Central memory CD8-positive, alpha-beta T cell (primary cell): ENCODE measurements around the gene TSR1.
A peak's percentile ranks its signal among the peaks of the same experiment; 100 is the strongest.

ENCODE experiments used
- ATAC-seq: fragments of 150-1000 bp; cut with Tn5 transposase; replicated peaks from 2 replicates; pipeline ENCODE4 v1.10.0; 2022; ENCODE audit warnings: mild to moderate bottlenecking, moderate FRiP score, moderate number of reproducible peaks; ENCODE audit not compliant: poor library complexity, severe bottlenecking; ENCODE audit errors: extremely low read depth
- DNase-seq, 2 donors: peaks; one replicate each; pipeline ENCODE4 v3.0.0; 2021; ENCODE audit warnings: low spot score in 2 of 2
- H3K27ac Mint-ChIP-seq: one replicate; pipeline ENCODE4 v1.8.0; 2022; ENCODE audit warnings: low read depth, mild to moderate bottlenecking, moderate library complexity, mixed read lengths
- H3K27me3 Mint-ChIP-seq: one replicate; pipeline ENCODE4 v1.8.0; 2022; ENCODE audit warnings: mixed read lengths
- H3K36me3 Mint-ChIP-seq: one replicate; pipeline ENCODE4 v1.8.0; 2022; ENCODE audit warnings: mild to moderate bottlenecking, moderate library complexity, mixed read lengths; ENCODE audit not compliant: insufficient read depth
- H3K4me1 Mint-ChIP-seq: one replicate; pipeline ENCODE4 v1.8.0; 2022; ENCODE audit warnings: mixed read lengths
- H3K4me3 Mint-ChIP-seq: one replicate; pipeline ENCODE4 v1.8.0; 2022; ENCODE audit warnings: mild to moderate bottlenecking, moderate library complexity, mixed read lengths
- H3K9me3 Mint-ChIP-seq: one replicate; pipeline ENCODE4 v1.8.0; 2022; ENCODE audit warnings: mixed read lengths

Gene TSR1

DNA sequence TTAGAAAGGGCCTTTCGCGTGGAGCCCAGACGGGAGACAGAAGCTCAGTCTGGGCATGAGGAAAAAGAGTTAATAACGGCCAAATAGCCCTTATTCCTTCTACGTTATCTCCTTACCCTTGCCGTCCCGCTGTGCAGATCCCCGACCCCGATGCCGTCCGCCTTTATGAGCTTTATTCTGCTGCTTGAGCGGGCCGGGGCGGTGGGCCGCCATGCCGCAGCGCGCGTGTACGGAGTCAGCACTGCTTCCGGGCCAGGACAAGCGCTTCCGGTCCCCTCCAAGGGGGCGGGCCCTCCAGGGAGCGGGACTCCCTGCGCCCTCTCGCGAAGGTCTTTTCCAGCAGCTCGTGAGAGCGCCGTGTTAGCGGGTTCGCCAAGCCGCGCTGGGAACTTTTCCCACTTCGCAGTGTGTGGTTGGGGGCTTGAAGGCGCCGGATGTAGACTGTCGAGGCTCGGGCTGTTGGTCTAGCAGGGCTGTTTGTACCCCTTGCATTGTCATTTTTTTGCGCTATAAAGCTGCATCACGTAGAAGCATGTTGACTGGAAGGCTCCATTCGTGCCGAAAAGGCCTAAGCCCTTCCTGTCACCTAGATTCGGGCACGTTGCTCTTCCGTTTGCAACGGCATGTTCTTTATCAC, at the start of gene TSR1:
Gene TSR1 (minus strand): TSS at position 243 of the 637 bp plus-strand sequence. CDS start 30 bp downstream, at position 213.
- peak; percentile 70 to 77 for DNase-seq
- Mint-ChIP-seq H3K27ac (peak within 1 kb of the TSS; percentile 97), H3K4me1 (peaks cover 16% of the 10 kb centered on the region), H3K27me3 (no peaks in the 10 kb centered on the region), H3K36me3 (peaks cover 15% of the 10 kb centered on the region), H3K4me3 (peak within 1 kb of the TSS; percentile 98), H3K9me3 (no peaks in the 10 kb centered on the region)
- peak; percentile 85 for ATAC-seq

DNA sequence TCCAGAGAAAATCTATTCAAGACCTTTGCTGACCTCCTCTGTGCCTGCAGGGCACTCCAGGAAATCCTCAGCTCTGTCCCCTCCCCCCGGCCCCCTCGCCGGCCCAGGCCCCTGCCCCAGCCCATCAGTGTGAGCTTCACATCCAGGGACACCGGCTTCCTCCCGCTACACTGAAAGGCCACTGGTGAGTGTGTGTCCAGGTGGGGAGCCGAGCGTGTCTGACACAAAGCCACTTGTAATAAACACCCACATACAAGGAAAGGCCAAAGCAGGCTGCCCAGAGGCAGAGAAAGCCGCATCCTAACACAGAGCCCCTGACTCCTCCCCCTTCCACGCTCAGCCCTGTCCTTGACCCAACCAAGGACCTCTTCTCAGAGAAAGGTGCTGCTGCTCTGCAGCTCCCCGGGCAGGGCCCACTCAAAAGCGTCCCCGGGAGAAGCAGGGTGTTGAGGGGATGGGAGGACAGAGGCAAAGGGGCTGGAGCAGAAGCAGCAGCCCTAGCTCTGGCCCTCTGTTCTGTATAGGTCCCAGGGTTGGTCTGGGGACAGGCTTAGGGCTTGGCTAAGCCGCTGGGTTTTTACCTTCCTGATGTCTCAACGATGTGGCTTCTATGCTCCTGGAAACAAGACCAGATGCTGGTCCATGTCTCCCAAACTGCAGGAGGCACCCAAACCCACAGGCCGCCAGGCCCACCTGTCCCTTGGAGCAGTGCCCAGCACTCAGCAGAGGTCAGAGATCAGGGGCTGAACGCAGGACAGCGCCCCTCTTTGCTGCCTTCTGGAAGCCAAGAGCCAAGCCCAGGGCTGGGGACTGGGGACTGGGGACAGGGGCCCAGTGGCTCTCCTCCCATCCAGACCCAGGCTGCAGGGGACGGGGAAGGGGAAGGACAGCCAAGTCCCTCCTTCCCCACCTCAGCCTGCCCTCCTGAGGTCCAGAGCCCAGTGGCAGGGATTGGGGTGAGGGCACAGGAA, 49.3 kb upstream of the TSR1 start:
- Mint-ChIP-seq H3K4me3 (no peak overlapping the region), H3K9me3 (no peaks in the 10 kb centered on the region), H3K27me3 (no peaks in the 10 kb centered on the region), H3K36me3 (peaks cover 26% of the 10 kb centered on the region), H3K27ac (no peak overlapping the region), H3K4me1 (peaks cover 20% of the 10 kb centered on the region)
- DNase-seq: no peak
- ATAC-seq: no peak

DNA sequence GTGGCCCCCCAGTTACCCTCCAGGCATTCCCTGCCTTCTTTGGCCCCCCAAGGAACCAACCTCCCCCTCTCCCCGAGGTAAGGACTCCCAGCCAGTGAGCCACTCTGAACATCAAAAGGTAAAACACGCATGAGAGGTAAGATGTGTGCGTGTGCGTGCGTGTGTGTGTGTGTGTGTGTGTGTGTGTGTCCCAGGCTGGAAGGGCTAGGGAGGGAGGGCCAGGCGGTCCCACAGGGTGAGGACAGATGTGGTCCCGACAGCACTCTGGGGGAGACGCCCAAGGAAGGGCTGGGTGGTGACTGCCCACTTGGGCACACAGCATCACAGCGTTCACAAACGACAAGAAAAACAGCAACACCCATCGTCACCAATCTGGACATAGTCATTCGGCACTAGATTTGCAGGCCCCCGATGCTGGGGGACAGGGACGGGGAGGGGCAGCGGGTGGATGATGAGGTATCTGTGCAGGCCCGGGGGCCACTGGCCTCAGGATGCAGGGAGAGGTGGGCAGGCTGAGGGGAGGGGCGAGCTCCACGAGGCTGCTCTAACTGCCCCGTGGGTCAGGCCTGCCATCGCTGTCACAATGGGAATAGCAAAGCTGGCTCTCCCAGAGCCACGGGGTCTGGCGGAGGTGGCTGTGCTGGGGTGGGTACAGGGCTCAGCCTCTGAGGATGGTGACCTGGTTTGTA, 48.3 kb upstream of the TSR1 start:
- Mint-ChIP-seq H3K27ac (peak overlapping the region; percentile 76), H3K36me3 (peaks cover 23% of the 10 kb centered on the region), H3K4me1 (peaks cover 14% of the 10 kb centered on the region), H3K4me3 (no peak overlapping the region), H3K9me3 (no peaks in the 10 kb centered on the region), H3K27me3 (no peaks in the 10 kb centered on the region)
- ATAC-seq (no peak), DNase-seq (no peak)

DNA sequence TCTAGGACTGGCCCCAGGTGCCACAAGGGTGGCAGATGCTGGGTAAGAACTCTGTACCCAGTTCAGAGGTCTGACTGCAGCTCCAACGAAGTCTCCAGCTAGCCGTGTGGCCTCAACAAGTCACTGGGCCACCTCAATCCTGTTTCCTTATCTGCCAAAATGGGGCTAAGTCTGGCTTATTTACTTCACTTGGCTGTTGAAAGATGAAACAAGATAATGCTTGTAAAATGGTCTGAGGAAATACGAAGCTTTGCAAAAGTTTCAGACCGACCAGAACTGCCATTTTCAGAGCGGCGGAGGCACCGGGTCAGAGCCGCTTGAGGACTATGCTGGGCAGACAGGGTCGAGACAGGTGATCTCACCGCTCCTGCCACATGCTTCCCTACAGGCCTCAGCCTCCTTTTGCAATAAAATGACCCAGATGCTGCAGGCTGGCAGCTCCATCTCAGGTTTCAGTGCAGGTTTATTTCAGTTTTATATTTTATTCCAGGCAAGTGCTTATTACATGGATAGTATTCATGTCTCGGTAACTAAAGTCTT, 47.4 kb upstream of the TSR1 start:
- Mint-ChIP-seq H3K27ac (peak overlapping the region; percentile 84), H3K27me3 (no peaks in the 10 kb centered on the region), H3K4me3 (no peak overlapping the region), H3K9me3 (no peaks in the 10 kb centered on the region), H3K36me3 (peaks cover 19% of the 10 kb centered on the region), H3K4me1 (peaks cover 7% of the 10 kb centered on the region)
- no peak for ATAC-seq
- DNase-seq: no peak

DNA sequence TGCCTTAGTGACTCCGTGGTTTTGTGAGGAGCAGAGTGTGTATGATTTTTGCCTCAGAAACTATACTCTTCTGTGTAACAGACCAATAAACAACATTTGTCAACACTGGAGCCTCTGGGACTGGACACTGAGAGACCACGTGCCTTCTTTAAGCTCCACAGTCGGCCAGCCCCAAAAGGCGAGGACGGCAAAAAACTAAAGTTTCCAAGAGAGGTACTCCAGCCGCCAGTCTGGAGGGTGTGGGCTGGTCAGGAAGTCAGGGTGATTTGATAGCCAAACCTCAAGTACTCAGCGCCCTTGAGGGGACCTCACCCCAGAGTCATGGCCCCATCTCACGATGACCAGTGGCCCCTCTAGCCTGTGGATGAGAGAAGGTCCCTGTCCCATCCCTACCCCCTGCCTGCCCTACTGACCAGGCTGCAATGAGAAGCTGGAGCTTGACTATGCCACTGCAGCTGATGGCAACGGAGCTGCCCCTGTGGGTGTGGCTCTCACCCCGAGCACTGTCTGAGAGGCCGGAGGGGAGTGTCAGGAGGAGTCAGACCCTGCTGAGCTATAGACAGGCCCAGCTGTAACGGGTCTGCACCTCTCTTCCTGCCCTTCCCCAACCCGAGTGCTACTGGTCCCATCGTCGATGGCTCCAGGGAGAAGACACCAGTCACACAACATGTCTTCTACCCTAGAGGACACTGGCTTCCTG, 44.8 kb upstream of the TSR1 start:
- H3K4me3 Mint-ChIP-seq: no peak overlapping the region
- no peaks in the 10 kb centered on the region for H3K9me3 Mint-ChIP-seq
- H3K27me3 Mint-ChIP-seq: no peaks in the 10 kb centered on the region
- no peak for ATAC-seq
- H3K27ac Mint-ChIP-seq: no peak overlapping the region
- peaks cover 18% of the 10 kb centered on the region for H3K36me3 Mint-ChIP-seq
- H3K4me1 Mint-ChIP-seq: no peaks in the 10 kb centered on the region
- no peak for DNase-seq

DNA sequence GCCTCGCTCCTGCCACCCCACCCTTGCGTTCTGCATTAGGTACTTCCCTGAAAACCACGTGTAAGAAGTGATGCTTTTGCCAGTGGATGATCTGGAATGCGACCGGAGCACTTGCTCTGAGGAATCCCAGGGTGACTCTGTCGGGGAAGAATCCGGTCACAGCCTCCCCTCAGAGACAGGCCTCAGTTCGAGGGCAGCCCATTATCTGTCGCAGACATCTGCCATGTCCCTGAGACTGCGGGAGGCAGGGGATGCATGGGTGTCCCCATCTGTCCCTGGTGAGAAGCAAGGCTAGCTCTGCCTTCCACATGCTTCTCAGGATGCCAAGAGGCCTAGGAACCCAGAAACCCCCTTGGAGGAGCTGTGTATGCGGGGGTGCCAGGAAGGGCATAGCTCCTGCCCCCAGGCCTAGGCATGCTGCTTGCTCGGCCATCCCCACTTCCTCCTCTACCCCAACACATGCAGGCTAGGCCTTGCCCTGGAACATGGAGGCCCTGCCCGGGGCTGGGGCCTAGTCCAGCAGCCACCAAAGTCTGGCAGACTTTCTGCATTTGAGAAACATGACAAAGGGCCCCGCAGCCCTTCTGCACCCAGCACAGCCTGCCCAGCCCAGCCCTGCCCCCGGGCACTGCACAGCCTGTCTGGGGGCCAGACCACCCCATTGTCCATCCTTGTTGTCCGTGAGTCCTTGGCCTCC, 44.1 kb upstream of the TSR1 start:
- Mint-ChIP-seq H3K27me3 (no peaks in the 10 kb centered on the region), H3K4me3 (no peak overlapping the region), H3K9me3 (no peaks in the 10 kb centered on the region), H3K27ac (no peak overlapping the region), H3K4me1 (no peaks in the 10 kb centered on the region), H3K36me3 (peaks cover 16% of the 10 kb centered on the region)
- DNase-seq (no peak), ATAC-seq (no peak)

DNA sequence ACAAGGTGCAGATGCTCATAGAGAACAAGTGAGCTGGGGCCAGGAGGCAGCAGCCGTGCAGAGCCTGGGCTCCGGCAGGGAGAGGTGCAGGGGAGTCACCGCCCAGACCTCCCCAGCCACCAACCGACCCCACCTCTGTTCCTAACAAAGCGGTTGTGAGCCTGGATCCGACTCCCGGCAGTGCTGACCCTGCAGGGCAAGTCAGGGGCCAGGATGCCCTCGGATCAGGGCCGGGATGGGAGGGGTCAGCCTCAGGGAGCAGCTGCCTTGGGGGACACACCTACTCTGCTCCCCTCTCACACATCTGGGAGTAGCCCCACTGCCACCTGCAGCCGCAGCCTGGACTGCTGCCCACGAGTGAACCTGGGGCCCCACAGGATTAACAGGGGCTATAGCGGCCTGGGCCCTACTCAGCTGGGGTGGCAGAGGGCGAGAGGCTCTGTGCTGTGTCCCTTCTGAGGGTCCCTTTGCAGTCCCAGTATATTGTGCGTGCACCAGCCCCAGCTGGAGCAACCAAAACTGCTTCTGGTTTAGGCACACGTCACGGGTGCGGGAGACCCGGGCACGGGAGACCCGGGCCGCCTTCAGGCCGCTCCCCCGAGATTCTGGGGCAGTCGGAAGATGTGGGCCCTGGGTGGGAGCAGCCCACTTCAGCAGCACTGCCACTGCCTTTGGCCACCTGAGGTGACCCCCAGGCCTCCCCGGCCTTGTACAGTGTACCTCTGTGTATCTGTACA, 43.4 kb upstream of the TSR1 start:
- no peaks in the 10 kb centered on the region for H3K4me1 Mint-ChIP-seq
- ATAC-seq: no peak
- peaks cover 17% of the 10 kb centered on the region for H3K36me3 Mint-ChIP-seq
- H3K9me3 Mint-ChIP-seq: no peaks in the 10 kb centered on the region
- H3K4me3 Mint-ChIP-seq: no peak overlapping the region
- no peak for DNase-seq
- no peaks in the 10 kb centered on the region for H3K27me3 Mint-ChIP-seq
- H3K27ac Mint-ChIP-seq: no peak overlapping the region

DNA sequence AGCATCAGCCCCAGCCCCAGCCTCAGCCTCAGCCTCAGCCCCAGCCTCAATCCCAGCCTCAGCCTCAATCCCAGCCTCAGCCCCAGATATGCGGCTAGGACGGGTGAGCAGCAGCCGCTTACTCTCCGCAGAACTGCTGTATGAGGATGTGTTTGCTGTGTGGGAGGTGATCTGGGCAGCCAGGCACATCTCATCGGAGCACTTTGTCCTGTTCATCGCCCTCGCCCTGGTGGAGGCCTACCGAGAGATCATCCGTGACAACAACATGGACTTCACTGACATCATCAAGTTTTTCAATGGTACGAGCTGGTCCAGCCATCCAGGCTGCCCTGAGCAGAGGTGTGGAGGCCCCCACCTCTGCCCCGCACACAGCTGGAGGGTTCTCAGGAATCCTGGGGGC, 42.6 kb upstream of the TSR1 start:
- no peaks in the 10 kb centered on the region for H3K27me3 Mint-ChIP-seq
- H3K27ac Mint-ChIP-seq: no peak overlapping the region
- no peak overlapping the region for H3K4me3 Mint-ChIP-seq
- H3K36me3 Mint-ChIP-seq: peaks cover 18% of the 10 kb centered on the region
- no peak for DNase-seq
- H3K9me3 Mint-ChIP-seq: no peaks in the 10 kb centered on the region
- H3K4me1 Mint-ChIP-seq: no peaks in the 10 kb centered on the region
- ATAC-seq: no peak

DNA sequence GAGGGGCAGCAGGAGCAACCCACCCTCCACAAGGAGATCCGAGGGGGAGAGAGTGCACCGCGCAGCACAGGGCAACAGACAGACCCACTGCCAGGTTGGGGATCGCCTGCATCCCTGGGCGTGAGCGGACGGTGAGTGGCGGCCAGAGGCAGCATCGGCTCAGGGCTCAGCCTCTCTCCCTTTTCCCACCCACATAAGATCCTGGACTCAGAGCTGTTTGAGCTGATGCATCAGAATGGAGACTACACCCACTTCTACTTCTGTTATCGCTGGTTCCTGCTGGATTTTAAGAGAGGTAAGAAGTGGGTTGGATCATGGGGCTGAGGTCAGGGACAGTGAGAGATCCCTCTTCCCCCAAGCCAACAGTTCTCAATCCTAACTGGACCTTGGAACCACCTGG, 41.4 kb upstream of the TSR1 start:
- peaks cover 16% of the 10 kb centered on the region for H3K36me3 Mint-ChIP-seq
- no peaks in the 10 kb centered on the region for H3K4me1 Mint-ChIP-seq
- no peak overlapping the region for H3K27ac Mint-ChIP-seq
- no peak for DNase-seq
- no peaks in the 10 kb centered on the region for H3K9me3 Mint-ChIP-seq
- ATAC-seq: no peak
- no peaks in the 10 kb centered on the region for H3K27me3 Mint-ChIP-seq
- no peak overlapping the region for H3K4me3 Mint-ChIP-seq

DNA sequence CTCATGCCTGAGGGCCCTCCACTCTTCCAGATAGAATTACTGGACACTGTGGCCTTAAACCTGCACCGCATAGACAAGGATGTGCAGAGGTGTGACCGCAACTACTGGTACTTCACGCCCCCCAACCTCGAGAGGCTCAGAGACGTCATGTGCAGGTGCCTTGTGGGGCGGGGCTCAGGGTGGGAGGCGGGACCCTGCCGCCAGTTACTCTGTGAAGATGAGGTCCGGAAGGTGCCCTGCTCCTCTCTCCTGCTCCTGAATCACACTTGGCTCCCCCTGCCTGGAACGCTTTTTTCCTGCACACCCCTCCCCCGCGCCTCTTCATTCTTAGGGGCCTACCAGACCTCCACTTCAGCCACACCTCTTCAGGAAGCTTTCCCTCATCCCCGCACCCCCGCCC, 39.9 kb upstream of the TSR1 start:
- Mint-ChIP-seq H3K27me3 (no peaks in the 10 kb centered on the region), H3K36me3 (peaks cover 14% of the 10 kb centered on the region), H3K27ac (no peak overlapping the region), H3K4me1 (no peaks in the 10 kb centered on the region), H3K9me3 (no peaks in the 10 kb centered on the region), H3K4me3 (no peak overlapping the region)
- ATAC-seq: no peak
- no peak for DNase-seq

DNA sequence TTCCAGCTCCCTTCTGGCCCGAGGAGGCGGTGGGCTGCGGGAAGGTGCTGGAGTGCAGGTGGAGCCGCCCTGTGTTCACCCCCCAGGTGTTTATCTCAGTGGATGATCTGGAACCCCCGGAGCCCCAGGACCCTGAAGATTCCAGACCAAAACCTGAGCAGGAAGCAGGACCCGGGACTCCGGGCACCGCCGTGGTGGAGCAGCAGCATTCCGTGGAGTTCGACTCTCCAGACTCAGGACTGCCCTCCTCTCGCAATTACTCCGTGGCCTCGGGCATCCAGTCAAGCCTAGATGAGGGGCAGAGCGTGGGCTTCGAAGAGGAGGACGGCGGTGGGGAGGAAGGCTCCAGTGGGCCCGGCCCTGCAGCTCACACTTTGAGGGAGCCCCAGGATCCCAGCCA, 39.1 kb upstream of the TSR1 start:
- DNase-seq (no peak), ATAC-seq (no peak)
- H3K4me3 Mint-ChIP-seq: no peak overlapping the region
- H3K4me1 Mint-ChIP-seq: no peaks in the 10 kb centered on the region
- no peaks in the 10 kb centered on the region for H3K27me3 Mint-ChIP-seq
- peaks cover 14% of the 10 kb centered on the region for H3K36me3 Mint-ChIP-seq
- H3K27ac Mint-ChIP-seq: no peak overlapping the region
- no peaks in the 10 kb centered on the region for H3K9me3 Mint-ChIP-seq
